NCI-H345 (cell line): ENCODE data around the gene SGMS1.

ENCODE experiments used
- DNase-seq: peaks from one replicate; lab custom pipeline; 2025; lab: John Stamatoyannopoulos, UW

The SGMS1 gene

GRCh38 chr10:50397312-50398140 is 226.2 kb downstream of the SGMS1 start:
- no peak for DNase-seq

- no peak for DNase-seq
Measured at GRCh38 chr10:50396491-50397311, 227.1 kb downstream of the SGMS1 start.

GRCh38 chr10:50395851-50396250 is 227.9 kb downstream of the SGMS1 start:
- DNase-seq, result no peak

GRCh38 chr10:50395271-50395670 is 228.5 kb downstream of the SGMS1 start:
- no peak for DNase-seq

GRCh38 chr10:50394832-50395231 is 228.9 kb downstream of the SGMS1 start:
- DNase-seq, result no peak

- DNase-seq, result no peak
Measured at GRCh38 chr10:50393784-50394467, 229.8 kb downstream of the SGMS1 start.

- DNase-seq, result no peak
Measured at GRCh38 chr10:50392966-50393718, 230.6 kb downstream of the SGMS1 start.

- DNase-seq, result no peak
Measured at GRCh38 chr10:50392426-50392825, 231.3 kb downstream of the SGMS1 start.

- no peak for DNase-seq
Measured at GRCh38 chr10:50390302-50390701, 233.5 kb downstream of the SGMS1 start.

- DNase-seq, result no peak
Measured at GRCh38 chr10:50388181-50388580, 235.6 kb downstream of the SGMS1 start.

- DNase-seq, result no peak
Measured at GRCh38 chr10:50387732-50388073, 236.1 kb downstream of the SGMS1 start.

- no peak for DNase-seq
Measured at GRCh38 chr10:50387007-50387731, 236.6 kb downstream of the SGMS1 start.

GRCh38 chr10:50385624-50386023 is 238.1 kb downstream of the SGMS1 start:
- DNase-seq, result no peak

- DNase-seq, result no peak
Measured at GRCh38 chr10:50384898-50385297, 238.9 kb downstream of the SGMS1 start.

- no peak for DNase-seq
Measured at GRCh38 chr10:50384238-50384637, 239.5 kb downstream of the SGMS1 start.

GRCh38 chr10:50382576-50383023 is 241.2 kb downstream of the SGMS1 start:
- DNase-seq, result no peak

GRCh38 chr10:50381642-50382041 is 242.1 kb downstream of the SGMS1 start:
- DNase-seq, result no peak

GRCh38 chr10:50379616-50380015 is 244.1 kb downstream of the SGMS1 start:
- no peak for DNase-seq

GRCh38 chr10:50375745-50376144 is 248.0 kb downstream of the SGMS1 start:
- no peak for DNase-seq

- no peak for DNase-seq
Measured at GRCh38 chr10:50375051-50375452, 248.7 kb downstream of the SGMS1 start.

- no peak for DNase-seq
Measured at GRCh38 chr10:50373821-50374501, 249.8 kb downstream of the SGMS1 start.
